Ovary (tissue), 9 donors: ENCODE measurements around the gene RAPGEF2. TPM values are rescaled to one million over a fixed set of nuclear protein-coding genes. Genes with fewer than 3 reads are reported as not detected.

Source experiments
- DNase-seq, 5 donors: peaks; one replicate each; pipeline ENCODE4 v3.0.0-alpha.2; 2019 to 2020
- H3K27ac ChIP-seq, 2 donors: fragments of 200-600 bp; one replicate each; pipeline versions ENCODE4 v1.5.1 to v1.8.0; 2019 to 2022
- H3K27me3 ChIP-seq: fragments of 200-600 bp; one replicate; pipeline ENCODE4 v1.8.0; 2022
- H3K36me3 ChIP-seq: fragments of 200-600 bp; sonication (generic); one replicate; pipeline ENCODE4 v1.5.1; 2019
- H3K4me1 ChIP-seq: one replicate; pipeline ENCODE4 v1.8.1; 2013; ENCODE audit warnings: mild to moderate bottlenecking, moderate library complexity; ENCODE audit not compliant: insufficient read depth
- H3K4me3 ChIP-seq: fragments of 200-600 bp; sonication (generic); one replicate; pipeline ENCODE4 v1.5.1; 2017
- H3K9me3 ChIP-seq, 2 donors: fragments of 200-600 bp in 1 of 2; sonication (generic) in 1 of 2; one replicate each; pipeline versions ENCODE4 v1.5.1 to v1.8.1; 2013 to 2019; ENCODE audit warnings: mild to moderate bottlenecking in 1 of 2, moderate library complexity in 1 of 2
- CTCF ChIP-seq, 3 donors: fragments of 450-650 bp in 2 of 3; fragments of 200-600 bp in 1 of 3; IDR thresholded peaks; one replicate each; pipeline versions ENCODE4 v1.5.1 to v1.8.0; 2016 to 2022; ENCODE audit warnings: antibody characterized with exemption in 3 of 3, mild to moderate bottlenecking in 1 of 3
- EP300 ChIP-seq: sonication (generic); formaldehyde crosslinking; IDR thresholded peaks from one replicate; pipeline ENCODE4 v1.6.1; 2017; ENCODE audit warnings: antibody characterized with exemption
- POLR2A ChIP-seq: fragments of 450-650 bp; IDR thresholded peaks from one replicate; pipeline ENCODE4 v1.6.1; 2017; ENCODE audit warnings: antibody characterized with exemption, mild to moderate bottlenecking, moderate library complexity
- WGBS, 3 donors: extraction: QIAGEN DNeasy Blood & Tissue Kit in 1 of 3; methylation state at CpG; one replicate each; pipeline versions ENCODE4 v1.1.5 to v1.1.7; 2013 to 2017; 5-methylcytosine and 5-hydroxymethylcytosine counted together
- intact Hi-C, 4 donors: fragments of 100-400 bp; cut with DNase I; formaldehyde crosslinking; loops; one replicate each; pipeline versions ENCODE4 v1.11.0 to v1.15.1; 2022 to 2023
- polyA plus RNA-seq, 2 donors: library from polyadenylated mRNA; stranded (reverse); fragments of 200-250 nt in 1 of 2; fragments of 350-450 nt in 1 of 2; fragmentation: Illumina TruSeq in 1 of 2; extraction: RNeasy Lipid Tissue Mini Kit (QIAGEN cat#74804) in 1 of 2; gene quantifications; one replicate each; pipeline ENCODE4 v1.2.3, GENCODE V29; 2013 to 2014
- total RNA-seq, 7 donors: library from RNA; depleted of rRNA in 2 of 7; stranded (reverse); fragments of >200 nt in 2 of 7; fragmentation: NEBNext Ultra II Directional in 3 of 7; extraction: Animal tissue kit (Norgen Biotek cat#: 25700) in 3 of 7; gene quantifications; one replicate each; pipeline versions ENCODE4 v1.1.0 to v1.2.4, GENCODE V29; 2016 to 2023
- donor health status: DM: no; HTN: no; CAD: no; lungs with moderate emphysema.
- donor health status: DM: no; HTN: no; CAD: no.
- donor health status: Bipolar disorder and iron deficiency.
- donor health status: DM: yes; HTN: yes; CAD: no.
- donor health status: DM: no; HTN: no; CAD: no.
- donor health status: DM: yes; HTN: yes; CAD: no.

Gene RAPGEF2
- total and polyA plus RNA-seq, 9 donors, result 11.5 to 46.5 (median 25.4) TPM

GRCh38 chr4:159252491-159252890, 149.6 kb downstream of the RAPGEF2 start:
- WGBS, 3 donors, result 21 to 48% (median 42%) methylated on average over 4 of the region's 4 CpGs
- H3K4me1 ChIP-seq, result no peaks in the 10 kb centered on the region
- no peak for TF ChIP-seq CTCF (IDR thresholded peaks at IDR 0.05)
- DNase-seq, result no peak
- no peak overlapping the region for H3K27ac ChIP-seq
- no peaks in the 10 kb centered on the region for H3K36me3 ChIP-seq
- H3K9me3 ChIP-seq, result no peaks in the 10 kb centered on the region
- H3K4me3 ChIP-seq, result no peak overlapping the region
- intact Hi-C loops, result no loop called here
- H3K27me3 ChIP-seq, result no peaks in the 10 kb centered on the region

GRCh38 chr4:159256037-159256436, 153.2 kb downstream of the RAPGEF2 start:
- no peak for TF ChIP-seq EP300
- TF ChIP-seq POLR2A, result no peak
- no peak for TF ChIP-seq CTCF (IDR thresholded peaks at IDR 0.05)
- WGBS, 3 donors, result 96 to 97% (median 96%) methylated on average over 2 of the region's 2 CpGs
- intact Hi-C loops, result no loop called here
- no peaks in the 10 kb centered on the region for H3K4me1 ChIP-seq
- H3K27me3 ChIP-seq, result no peaks in the 10 kb centered on the region
- no peaks in the 10 kb centered on the region for H3K9me3 ChIP-seq
- no peak for DNase-seq
- H3K36me3 ChIP-seq, result no peaks in the 10 kb centered on the region
- no peak overlapping the region for H3K27ac ChIP-seq
- no peak overlapping the region for H3K4me3 ChIP-seq

GRCh38 chr4:159258889-159259560, 156.1 kb downstream of the RAPGEF2 start:
- no peak for DNase-seq
- 95 to 96% (median 96%) methylated on average over 4 of the region's 4 CpGs for WGBS, 3 donors
- H3K27ac ChIP-seq, result no peak overlapping the region
- TF ChIP-seq POLR2A, result no peak
- TF ChIP-seq EP300, result no peak
- no peak for TF ChIP-seq CTCF (IDR thresholded peaks at IDR 0.05)
- intact Hi-C loops, result no loop called here
- no peaks in the 10 kb centered on the region for H3K27me3 ChIP-seq
- no peaks in the 10 kb centered on the region for H3K36me3 ChIP-seq
- no peaks in the 10 kb centered on the region for H3K9me3 ChIP-seq
- no peak overlapping the region for H3K4me3 ChIP-seq
- no peaks in the 10 kb centered on the region for H3K4me1 ChIP-seq

GRCh38 chr4:159264057-159264456, 161.2 kb downstream of the RAPGEF2 start:
- H3K9me3 ChIP-seq, result no peaks in the 10 kb centered on the region
- TF ChIP-seq CTCF (IDR thresholded peaks at IDR 0.05) (no peak), POLR2A (no peak), EP300 (no peak)
- DNase-seq, result no peak
- H3K36me3 ChIP-seq, result no peaks in the 10 kb centered on the region
- no peak overlapping the region for H3K4me3 ChIP-seq
- no peak overlapping the region for H3K27ac ChIP-seq
- no peaks in the 10 kb centered on the region for H3K27me3 ChIP-seq
- intact Hi-C loops, result no loop called here
- H3K4me1 ChIP-seq, result no peaks in the 10 kb centered on the region
- 97% methylated on average over 3 of the region's 3 CpGs for WGBS, 3 donors
